ENCODE data around the gene ZBTB17.
"Not testable (repeated sequence)": the region's sequence is repeated elsewhere in the genome, so short reads cannot be mapped to it uniquely, and the experiment has no call there.

Gene ZBTB17

DNA sequence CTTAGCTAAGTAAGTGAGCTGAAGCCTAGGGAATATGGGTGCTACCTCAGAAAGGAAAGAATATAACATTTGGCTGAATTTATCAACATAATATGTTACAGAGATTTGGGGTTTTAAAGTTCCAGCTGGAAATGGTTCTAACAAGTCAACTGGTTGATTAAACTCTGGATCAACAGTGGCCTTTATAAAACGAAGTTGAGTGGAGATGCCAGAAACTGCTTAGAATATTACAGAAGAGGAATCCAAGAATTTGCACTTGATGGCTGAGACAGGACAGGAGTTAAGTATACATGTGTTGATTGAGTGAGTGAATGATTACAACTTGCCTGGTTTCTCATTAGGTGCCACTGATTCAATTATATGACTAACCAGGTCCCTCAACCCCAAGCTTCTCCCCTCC, 7.4 kb upstream of the ZBTB17 start:
- TF ChIP-seq EZH2phosphoT487 (IDR thresholded peaks at IDR 0.05; ENCODE audit: borderline replicate concordance, low read length) (no peak), CTCF (IDR thresholded peaks at IDR 0.05; ENCODE audit: low read depth, low read length, poor library complexity, severe bottlenecking) (no peak)

GRCh38 chr1:15981679-15982078, 5.8 kb upstream of the ZBTB17 start:
- no peak overlapping the region for H3K27ac ChIP-seq (ENCODE audit: low read depth, low read length)
- TF ChIP-seq CTCF (IDR thresholded peaks at IDR 0.05; ENCODE audit: low read depth, low read length, poor library complexity, severe bottlenecking) (no peak), EZH2phosphoT487 (IDR thresholded peaks at IDR 0.05; ENCODE audit: borderline replicate concordance, low read length) (no peak)

More for the DNA sequence above, 7.4 kb upstream of the ZBTB17 start:
- Histone ChIP-seq H3K9me2 (replicated peaks; ENCODE audit: control insufficient read depth, low read length) (no peaks in the 10 kb centered on the region), H3K79me2 (ENCODE audit: control insufficient read depth, low read length) (no peaks in the 10 kb centered on the region), H3K9me3 (ENCODE audit: control insufficient read depth, insufficient read depth, low read length) (no peaks in the 10 kb centered on the region; the same call in 1 of the 2 replicates), H3K4me3 (ENCODE audit: low read length) (no peak overlapping the region), H3K36me3 (ENCODE audit: control insufficient read depth, low read length) (no peaks in the 10 kb centered on the region), H3F3A (ENCODE audit: control insufficient read depth, insufficient read depth) (no peaks in the 10 kb centered on the region), H4K20me1 (ENCODE audit: control insufficient read depth, insufficient read depth, low read depth, low read length) (no peaks in the 10 kb centered on the region), H3K4me2 (ENCODE audit: low read length) (no peak overlapping the region), H3K4me1 (ENCODE audit: control insufficient read depth, low read length) (no peaks in the 10 kb centered on the region), H3K27ac (ENCODE audit: low read depth, low read length) (no peak overlapping the region), H3K27me3 (ENCODE audit: control insufficient read depth, low read length) (peaks cover 7% of the 10 kb centered on the region)

DNA sequence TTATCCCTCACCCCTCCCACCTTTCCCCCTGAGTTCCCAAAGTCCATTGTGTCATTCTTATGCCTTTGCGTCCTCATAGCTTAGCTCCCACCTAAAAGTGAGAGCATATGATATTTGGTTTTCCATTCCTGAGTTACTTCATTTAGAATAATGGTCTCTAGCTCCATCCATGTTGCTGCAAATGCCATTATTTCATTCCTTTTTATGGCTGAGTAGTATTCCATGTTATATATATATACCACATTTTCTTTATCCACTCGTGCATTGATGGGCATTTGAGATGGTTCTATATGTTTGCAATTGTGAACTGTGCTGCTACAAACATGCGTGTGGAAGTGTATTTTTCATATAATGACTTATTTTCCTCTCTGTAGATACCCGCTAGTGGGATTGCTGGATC, 2.0 kb upstream of the ZBTB17 start:
- H4K20me1 ChIP-seq (ENCODE audit: control insufficient read depth, insufficient read depth, low read depth, low read length); H3K4me2 ChIP-seq (ENCODE audit: low read length); H3K4me3 ChIP-seq (ENCODE audit: low read length); H3K36me3 ChIP-seq (ENCODE audit: control insufficient read depth, low read length); H3K9me3 ChIP-seq (ENCODE audit: control insufficient read depth, insufficient read depth, low read length); H3K27me3 ChIP-seq (ENCODE audit: control insufficient read depth, low read length); H3K9me2 ChIP-seq (replicated peaks; ENCODE audit: control insufficient read depth, low read length); H3K27ac ChIP-seq (ENCODE audit: low read depth, low read length); H3F3A ChIP-seq (ENCODE audit: control insufficient read depth, insufficient read depth): not testable (repeated sequence)
- Histone ChIP-seq H3K4me1 (ENCODE audit: control insufficient read depth, low read length) (peaks cover 30% of the 10 kb centered on the region), H3K79me2 (ENCODE audit: control insufficient read depth, low read length) (peaks cover 21% of the 10 kb centered on the region)

More at GRCh38 chr1:15981679-15982078, 5.8 kb upstream of the ZBTB17 start:
- H3K9me3 ChIP-seq (ENCODE audit: control insufficient read depth, insufficient read depth, low read length), result no peaks in the 10 kb centered on the region; the same call in 1 of the 2 replicates
- H3K4me3 ChIP-seq (ENCODE audit: low read length), result no peak overlapping the region
- H3K4me1 ChIP-seq (ENCODE audit: control insufficient read depth, low read length), result peaks cover 1% of the 10 kb centered on the region
- peaks cover 7% of the 10 kb centered on the region for H3K27me3 ChIP-seq (ENCODE audit: control insufficient read depth, low read length)
- H3K36me3 ChIP-seq (ENCODE audit: control insufficient read depth, low read length), result no peaks in the 10 kb centered on the region
- no peaks in the 10 kb centered on the region for H3K9me2 ChIP-seq (replicated peaks; ENCODE audit: control insufficient read depth, low read length)
- H3K79me2 ChIP-seq (ENCODE audit: control insufficient read depth, low read length), result no peaks in the 10 kb centered on the region
- H3K4me2 ChIP-seq (ENCODE audit: low read length), result no peak overlapping the region
- no peaks in the 10 kb centered on the region for H3F3A ChIP-seq (ENCODE audit: control insufficient read depth, insufficient read depth)
- H4K20me1 ChIP-seq (ENCODE audit: control insufficient read depth, insufficient read depth, low read depth, low read length), result no peaks in the 10 kb centered on the region

GRCh38 chr1:15975358-15975804, 520 bp downstream of the ZBTB17 start:
- Histone ChIP-seq H3K27me3 (ENCODE audit: control insufficient read depth, low read length) (no peaks in the 10 kb centered on the region), H3K79me2 (ENCODE audit: control insufficient read depth, low read length) (peaks cover 36% of the 10 kb centered on the region), H3K4me2 (ENCODE audit: low read length) (peak overlapping the region; percentile 87), H3K27ac (ENCODE audit: low read depth, low read length) (peak overlapping the region; percentile 86), H3K36me3 (ENCODE audit: control insufficient read depth, low read length) (peaks cover 22% of the 10 kb centered on the region), H3K9me2 (replicated peaks; ENCODE audit: control insufficient read depth, low read length) (no peaks in the 10 kb centered on the region), H3F3A (ENCODE audit: control insufficient read depth, insufficient read depth) (peaks cover 9% of the 10 kb centered on the region), H3K9me3 (ENCODE audit: control insufficient read depth, insufficient read depth, low read length) (no peaks in the 10 kb centered on the region), H4K20me1 (ENCODE audit: control insufficient read depth, insufficient read depth, low read depth, low read length) (no peaks in the 10 kb centered on the region), H3K4me3 (ENCODE audit: low read length) (peak overlapping the region; percentile 76), H3K4me1 (ENCODE audit: control insufficient read depth, low read length) (peaks cover 36% of the 10 kb centered on the region)
- no peak for TF ChIP-seq EZH2phosphoT487 (IDR thresholded peaks at IDR 0.05; ENCODE audit: borderline replicate concordance, low read length)
- peak; percentile 51 for TF ChIP-seq CTCF (IDR thresholded peaks at IDR 0.05; ENCODE audit: low read depth, low read length, poor library complexity, severe bottlenecking)

Measured in DOHH2 (cell line).